H1 (cell line): ENCODE results near the gene PROP1. TPM values are rescaled to one million over a fixed set of nuclear protein-coding genes. Genes with fewer than 3 reads are reported as not detected.

ENCODE experiments used
- SP2 ChIP-seq: IDR thresholded peaks from 2 replicates; pipeline ENCODE4 v1.6.1; 2012; ENCODE audit warnings: mild to moderate bottlenecking, low read length, inconsistent platforms
- SRF ChIP-seq: IDR thresholded peaks from 2 replicates; pipeline ENCODE4 v1.6.1; 2011; ENCODE audit warnings: mild to moderate bottlenecking, low read depth, low read length, moderate library complexity
- polyA plus RNA-seq, 7 experiments: library from polyadenylated mRNA; depleted of rRNA in 3 of 7; stranded (reverse) in 5 of 7; unstranded in 2 of 7; fragments of >200 nt in 5 of 7; fragments of 200-250 nt in 2 of 7; gene quantifications; 1 replicate in 5 of 7; 2 replicates in 1 of 7; 4 replicates in 1 of 7; pipeline versions ENCODE4 v1.2.1 to v1.2.3, GENCODE V29; 2011 to 2013; ENCODE audit warnings: missing spikeins in 2 of 7, mixed read lengths in 2 of 7
- total RNA-seq: library from RNA; stranded (reverse); fragmentation: NEBNext Ultra II Directional; extraction: Animal tissue kit (Norgen Biotek cat#: 25700); gene quantifications from 2 replicates; pipeline ENCODE4 v1.2.1, GENCODE V29; 2021

Gene PROP1
- total and polyA plus RNA-seq, 2 of the 8 experiments (the other 6 are each of a cell fraction or from before 2014, with no cell fraction given), result not detected

- TF ChIP-seq SP2, result no peak
- TF ChIP-seq SRF, result no peak
These were observed 29.8 kb downstream of the PROP1 start (continued) for GRCh38 chr5:177966009-177966838.
